ENCODE data around the gene WDPCP.

DNA sequence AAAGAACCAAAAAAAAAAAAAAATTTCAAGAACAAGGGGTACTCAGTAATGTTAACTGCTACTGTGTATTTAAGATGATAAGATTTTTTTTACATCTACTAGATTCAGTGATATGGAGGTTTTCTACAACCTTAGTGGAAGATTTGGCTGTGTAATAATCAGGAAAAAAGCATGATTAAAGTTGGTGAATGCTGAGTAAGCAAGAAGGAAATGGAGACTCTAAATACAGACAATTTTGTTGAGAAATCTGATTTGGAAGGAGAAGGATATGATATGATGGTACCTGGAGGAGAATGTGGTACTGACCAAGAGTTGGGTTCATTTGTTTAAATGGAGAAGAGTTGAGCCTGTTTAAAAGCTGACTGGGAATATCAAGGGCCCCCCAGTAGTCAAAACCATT lies 125.1 kb downstream of the WDPCP start:
- TF ChIP-seq YY1 (IDR thresholded peaks at IDR 0.05; ENCODE audit: insufficient read depth, insufficient read length) (no peak), SUZ12 (IDR thresholded peaks at IDR 0.05; ENCODE audit: extremely low read depth, insufficient read depth, insufficient read length) (no peak), ZNF274 (IDR thresholded peaks at IDR 0.05; ENCODE audit: low read depth, low read length) (no peak)
